Effector memory CD4-positive, alpha-beta T cell (primary cell): ENCODE measurements around the gene ZNF124.

Experiments used
- DNase-seq, 3 donors: peaks; one replicate each; pipeline ENCODE4 v3.0.0-alpha.2; 2020
- H3K27ac ChIP-seq: 2 replicates; pipeline ENCODE4 v1.7.0; 2013; ENCODE audit warnings: mild to moderate bottlenecking, low read length, moderate library complexity; ENCODE audit not compliant: insufficient read depth, poor library complexity, severe bottlenecking
- H3K27me3 ChIP-seq: replicated peaks from 2 replicates; pipeline ENCODE4 v1.7.0; 2013; ENCODE audit warnings: mild to moderate bottlenecking, low read length; ENCODE audit not compliant: insufficient read depth, control insufficient read depth, poor library complexity, severe bottlenecking
- H3K36me3 ChIP-seq: 2 replicates; pipeline ENCODE4 v1.7.0; 2013; ENCODE audit warnings: mild to moderate bottlenecking, low read length, moderate library complexity; ENCODE audit not compliant: control insufficient read depth, insufficient read depth
- H3K4me1 ChIP-seq: 2 replicates; pipeline ENCODE4 v1.7.0; 2013; ENCODE audit warnings: low read length, mild to moderate bottlenecking; ENCODE audit not compliant: control insufficient read depth, insufficient read depth, poor library complexity, severe bottlenecking
- H3K4me3 ChIP-seq: 2 replicates; pipeline ENCODE4 v1.7.0; 2013; ENCODE audit warnings: low read length, low read depth, mild to moderate bottlenecking; ENCODE audit not compliant: insufficient read depth, poor library complexity, severe bottlenecking
- H3K9me3 ChIP-seq: 2 replicates; pipeline ENCODE4 v1.7.0; 2013; ENCODE audit warnings: mild to moderate bottlenecking, low read length, moderate library complexity; ENCODE audit not compliant: control insufficient read depth

Gene ZNF124

GRCh38 chr1:247115141-247115510, 56.7 kb downstream of the ZNF124 start:
- Histone ChIP-seq H3K4me3 (no peak overlapping the region), H3K36me3 (no peaks in the 10 kb centered on the region), H3K27me3 (peaks cover 20% of the 10 kb centered on the region), H3K27ac (no peak overlapping the region), H3K4me1 (peaks cover 17% of the 10 kb centered on the region), H3K9me3 (no peaks in the 10 kb centered on the region)
- DNase-seq: no peak

- no peak overlapping the region for H3K4me3 ChIP-seq
These were observed 57.3 kb downstream of the ZNF124 start for GRCh38 chr1:247114351-247115140.

GRCh38 chr1:247113733-247114271, 58.0 kb downstream of the ZNF124 start:
- no peak overlapping the region for H3K4me3 ChIP-seq
- no peaks in the 10 kb centered on the region for H3K36me3 ChIP-seq
- H3K27ac ChIP-seq: no peak overlapping the region
- no peak for DNase-seq
- peaks cover 17% of the 10 kb centered on the region for H3K4me1 ChIP-seq
- no peaks in the 10 kb centered on the region for H3K9me3 ChIP-seq
- H3K27me3 ChIP-seq: peaks cover 26% of the 10 kb centered on the region

More at GRCh38 chr1:247114351-247115140, 57.3 kb downstream of the ZNF124 start:
- DNase-seq: no peak
- Histone ChIP-seq H3K27ac (no peak overlapping the region), H3K36me3 (no peaks in the 10 kb centered on the region), H3K4me1 (peaks cover 17% of the 10 kb centered on the region), H3K27me3 (peaks cover 26% of the 10 kb centered on the region), H3K9me3 (no peaks in the 10 kb centered on the region)

GRCh38 chr1:247113094-247113497, 58.7 kb downstream of the ZNF124 start:
- Histone ChIP-seq H3K36me3 (no peaks in the 10 kb centered on the region), H3K27me3 (peaks cover 26% of the 10 kb centered on the region), H3K9me3 (no peaks in the 10 kb centered on the region), H3K4me1 (peaks cover 17% of the 10 kb centered on the region), H3K27ac (no peak overlapping the region), H3K4me3 (no peak overlapping the region)
- no peak for DNase-seq

- no peaks in the 10 kb centered on the region for H3K9me3 ChIP-seq
- H3K27me3 ChIP-seq: peaks cover 26% of the 10 kb centered on the region
- H3K27ac ChIP-seq: no peak overlapping the region
- H3K36me3 ChIP-seq: no peaks in the 10 kb centered on the region
- no peak for DNase-seq
- H3K4me1 ChIP-seq: peaks cover 17% of the 10 kb centered on the region
- no peak overlapping the region for H3K4me3 ChIP-seq
These were observed 59.4 kb downstream of the ZNF124 start for GRCh38 chr1:247112479-247112781.

GRCh38 chr1:247111700-247112478, 59.9 kb downstream of the ZNF124 start:
- DNase-seq: no peak
- H3K27me3 ChIP-seq: peaks cover 26% of the 10 kb centered on the region
- peaks cover 17% of the 10 kb centered on the region for H3K4me1 ChIP-seq
- peak overlapping the region; percentile 56 for H3K4me3 ChIP-seq
- H3K36me3 ChIP-seq: no peaks in the 10 kb centered on the region
- H3K27ac ChIP-seq: no peak overlapping the region
- no peaks in the 10 kb centered on the region for H3K9me3 ChIP-seq

GRCh38 chr1:247111259-247111699, 60.5 kb downstream of the ZNF124 start:
- peaks cover 17% of the 10 kb centered on the region for H3K4me1 ChIP-seq
- no peaks in the 10 kb centered on the region for H3K36me3 ChIP-seq
- H3K27me3 ChIP-seq: peaks cover 26% of the 10 kb centered on the region
- peak overlapping the region; percentile 56 for H3K4me3 ChIP-seq
- no peak for DNase-seq
- no peak overlapping the region for H3K27ac ChIP-seq
- H3K9me3 ChIP-seq: no peaks in the 10 kb centered on the region

- Histone ChIP-seq H3K27me3 (peaks cover 30% of the 10 kb centered on the region), H3K9me3 (no peaks in the 10 kb centered on the region), H3K36me3 (no peaks in the 10 kb centered on the region), H3K4me1 (peaks cover 17% of the 10 kb centered on the region), H3K27ac (no peak overlapping the region), H3K4me3 (peak overlapping the region; percentile 56)
- DNase-seq: no peak
These were observed 61.1 kb downstream of the ZNF124 start for GRCh38 chr1:247110627-247111258.

- no peak overlapping the region for H3K4me3 ChIP-seq
- DNase-seq: no peak
- H3K4me1 ChIP-seq: peaks cover 24% of the 10 kb centered on the region
- H3K9me3 ChIP-seq: no peaks in the 10 kb centered on the region
- H3K27ac ChIP-seq: no peak overlapping the region
- no peaks in the 10 kb centered on the region for H3K36me3 ChIP-seq
- H3K27me3 ChIP-seq: peaks cover 30% of the 10 kb centered on the region
These were observed 64.1 kb downstream of the ZNF124 start for GRCh38 chr1:247107694-247108093.
